T-helper 17 cell (primary cell): ENCODE results near the gene TSPAN5. TPM values are rescaled to one million over a fixed set of nuclear protein-coding genes. Genes with fewer than 3 reads are reported as not detected.

ENCODE experiments used
- ATAC-seq: fragments of 150-1000 bp; cut with Tn5 transposase; 2 replicates; pipeline ENCODE4 v1.10.0; 2021; ENCODE audit warnings: mild to moderate bottlenecking, moderate library complexity
- DNase-seq, 3 donors: peaks; one replicate each; pipeline versions ENCODE4 v3.0.0 to v3.0.0-alpha.2; 2020 to 2021
- H3K9me3 ChIP-seq: one replicate; pipeline ENCODE4 v1.7.0; 2013; ENCODE audit warnings: low read length, mild to moderate bottlenecking; ENCODE audit not compliant: control insufficient read depth, poor library complexity, severe bottlenecking
- H3K27ac Mint-ChIP-seq: one replicate; pipeline ENCODE4 v1.8.0; 2022; ENCODE audit warnings: mild to moderate bottlenecking, moderate library complexity, mixed read lengths
- H3K27me3 Mint-ChIP-seq: one replicate; pipeline ENCODE4 v1.8.0; 2022; ENCODE audit warnings: mixed read lengths
- H3K36me3 Mint-ChIP-seq: one replicate; pipeline ENCODE4 v1.8.0; 2022; ENCODE audit warnings: low read depth, mixed read lengths
- H3K4me1 Mint-ChIP-seq: one replicate; pipeline ENCODE4 v1.8.0; 2022; ENCODE audit warnings: mild to moderate bottlenecking, mixed read lengths
- H3K4me3 Mint-ChIP-seq: one replicate; pipeline ENCODE4 v1.8.0; 2022; ENCODE audit warnings: mild to moderate bottlenecking, moderate library complexity, mixed read lengths
- total RNA-seq, 4 donors: library from RNA in 2 of 4; stranded (reverse) in 2 of 4; gene quantifications; one replicate each; pipeline ENCODE4 v1.2.3 and lab custom pipeline; 2022 to 2026

TSPAN5 gene
- total RNA-seq, 2 donors from 2014 or later = 11.8 to 15.2 TPM

DNA sequence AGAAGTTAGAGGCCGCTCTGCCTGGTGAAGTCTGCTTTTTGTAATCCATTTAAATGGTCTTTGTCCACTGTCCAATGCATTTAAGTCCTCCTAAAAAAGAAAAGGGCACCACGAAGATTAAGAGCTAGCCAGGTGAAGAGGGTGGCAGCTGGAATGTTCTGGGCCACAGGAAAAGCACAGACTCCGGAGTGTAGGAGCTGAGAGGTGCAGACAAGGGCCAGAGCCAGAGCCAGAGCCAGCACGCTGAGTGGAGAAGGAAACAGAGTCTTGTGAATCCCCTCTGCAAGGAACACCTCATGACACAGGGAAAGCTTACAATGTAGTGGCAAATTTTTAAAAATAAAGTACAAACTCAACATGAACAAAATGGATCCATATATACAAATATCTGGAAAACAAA lies 83.6 kb downstream of the TSPAN5 start:
- DNase-seq (no peak), ATAC-seq (no peak)
- H3K9me3 ChIP-seq = no peaks in the 10 kb centered on the region
- no peaks in the 10 kb centered on the region for H3K27me3 Mint-ChIP-seq
- peaks cover 5% of the 10 kb centered on the region for H3K36me3 Mint-ChIP-seq
- H3K27ac Mint-ChIP-seq = no peak overlapping the region
- H3K4me1 Mint-ChIP-seq = peaks cover 27% of the 10 kb centered on the region
- no peak overlapping the region for H3K4me3 Mint-ChIP-seq

DNA sequence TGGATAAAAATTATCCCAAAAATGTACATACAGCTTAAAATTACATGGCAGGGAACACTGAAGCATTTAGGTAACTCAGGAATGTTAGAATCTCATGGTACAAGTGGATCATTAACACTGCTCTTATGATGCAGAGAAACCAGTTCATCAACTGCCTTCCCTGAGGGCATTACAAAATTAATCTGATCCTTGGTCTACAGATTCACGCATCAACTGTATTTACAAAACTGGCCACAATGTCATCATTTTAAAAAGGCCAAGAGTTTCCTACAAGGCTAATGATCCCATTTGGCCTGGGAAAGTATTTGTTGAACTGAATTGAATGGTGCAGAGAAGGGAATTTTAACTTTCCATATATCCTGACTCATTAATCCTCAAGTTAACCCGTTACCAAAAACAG lies 84.6 kb downstream of the TSPAN5 start:
- Mint-ChIP-seq H3K27ac (peak overlapping the region; percentile 29), H3K27me3 (no peaks in the 10 kb centered on the region), H3K4me1 (peaks cover 23% of the 10 kb centered on the region), H3K36me3 (peaks cover 5% of the 10 kb centered on the region), H3K4me3 (no peak overlapping the region)
- DNase-seq (no peak), ATAC-seq (no peak)
- H3K9me3 ChIP-seq = no peaks in the 10 kb centered on the region

DNA sequence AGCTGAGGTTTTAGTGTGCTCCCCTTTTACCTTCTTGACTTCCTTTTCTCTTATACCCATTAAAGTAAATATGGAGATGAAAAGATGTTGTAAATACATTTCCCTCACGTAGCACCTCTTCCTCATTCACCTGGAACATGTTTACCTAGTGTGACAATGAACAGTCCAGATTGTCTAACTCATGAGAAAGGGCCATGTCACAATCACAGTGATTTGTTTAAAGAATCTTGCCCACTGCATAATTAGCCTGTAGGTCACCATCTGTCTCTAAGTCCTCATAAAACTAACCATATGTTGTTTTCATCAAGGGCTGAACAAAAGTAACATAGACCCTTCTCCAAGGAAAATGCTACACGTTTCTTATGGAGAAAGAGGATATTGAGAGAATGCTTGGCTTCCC lies 85.7 kb downstream of the TSPAN5 start:
- H3K36me3 Mint-ChIP-seq = peaks cover 5% of the 10 kb centered on the region
- H3K4me3 Mint-ChIP-seq = no peak overlapping the region
- no peak for DNase-seq
- H3K27ac Mint-ChIP-seq = no peak overlapping the region
- H3K27me3 Mint-ChIP-seq = no peaks in the 10 kb centered on the region
- H3K4me1 Mint-ChIP-seq = peaks cover 16% of the 10 kb centered on the region
- H3K9me3 ChIP-seq = no peaks in the 10 kb centered on the region
- ATAC-seq = no peak

DNA sequence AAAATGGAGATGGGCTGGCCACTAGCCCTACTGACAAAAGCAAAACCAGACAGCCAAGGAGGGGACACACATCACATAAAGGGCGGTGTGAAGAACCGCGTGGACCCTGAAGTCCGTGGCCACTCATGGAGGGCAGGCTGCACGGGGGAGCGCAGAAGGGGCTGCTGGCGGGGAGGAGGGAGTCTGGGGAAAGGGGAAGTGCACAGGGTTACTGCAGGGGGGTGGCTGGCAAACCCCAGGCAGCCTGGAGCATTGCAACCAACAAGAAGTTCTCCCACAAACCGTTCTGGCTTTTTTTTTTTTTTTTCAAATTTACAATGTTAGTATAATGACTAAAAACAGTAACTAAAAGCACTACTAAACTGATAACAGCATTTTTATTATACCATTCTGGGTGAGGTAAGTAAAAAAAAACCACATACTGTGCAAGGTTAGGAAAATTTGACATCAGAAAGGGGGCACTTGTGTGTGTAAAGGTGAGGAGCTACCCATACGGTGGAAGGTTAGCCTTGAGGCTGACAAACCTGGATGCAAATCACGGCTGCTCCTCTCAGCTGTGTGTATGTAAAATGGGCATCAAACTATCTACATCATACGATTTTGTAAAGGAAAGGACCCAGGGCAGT lies 87.1 kb downstream of the TSPAN5 start:
- Mint-ChIP-seq H3K4me1 (peaks cover 21% of the 10 kb centered on the region), H3K4me3 (no peak overlapping the region), H3K36me3 (peaks cover 5% of the 10 kb centered on the region), H3K27ac (peak overlapping the region; percentile 9), H3K27me3 (no peaks in the 10 kb centered on the region)
- no peak for DNase-seq
- no peak for ATAC-seq
- no peaks in the 10 kb centered on the region for H3K9me3 ChIP-seq

DNA sequence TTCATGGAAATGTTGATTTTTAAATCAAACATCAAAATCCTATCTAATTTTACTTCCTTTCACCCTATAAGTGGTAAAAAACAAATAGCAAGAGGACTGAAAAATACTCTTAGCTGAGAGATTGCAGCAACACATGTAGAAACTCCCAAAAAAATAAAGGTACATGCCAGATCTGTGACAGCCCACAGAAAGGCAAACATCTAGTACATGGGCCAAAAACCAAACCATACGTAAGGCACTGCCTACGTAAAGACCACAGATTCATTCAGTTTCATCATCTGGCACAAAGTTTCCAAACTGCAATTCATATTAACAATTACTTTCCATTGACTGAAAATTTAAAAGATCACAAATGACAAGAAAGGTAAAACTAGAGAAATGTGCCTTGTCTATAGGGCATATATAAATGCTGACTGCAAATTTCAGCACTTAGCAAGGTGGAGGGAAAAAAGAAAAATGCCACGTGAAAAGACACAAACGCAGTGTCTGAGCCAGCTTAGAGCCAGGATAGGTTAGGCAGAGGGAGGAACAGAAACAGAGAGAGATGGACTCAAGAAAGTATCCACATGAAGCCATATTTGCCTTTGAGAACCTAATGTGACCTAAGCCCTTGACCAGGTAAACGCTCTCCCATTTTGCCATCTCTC lies 88.1 kb downstream of the TSPAN5 start:
- ATAC-seq (no peak), DNase-seq (no peak)
- Mint-ChIP-seq H3K4me1 (peaks cover 26% of the 10 kb centered on the region), H3K27me3 (no peaks in the 10 kb centered on the region), H3K36me3 (peaks cover 3% of the 10 kb centered on the region), H3K27ac (no peak overlapping the region), H3K4me3 (peak overlapping the region; percentile 41)
- H3K9me3 ChIP-seq = no peaks in the 10 kb centered on the region

DNA sequence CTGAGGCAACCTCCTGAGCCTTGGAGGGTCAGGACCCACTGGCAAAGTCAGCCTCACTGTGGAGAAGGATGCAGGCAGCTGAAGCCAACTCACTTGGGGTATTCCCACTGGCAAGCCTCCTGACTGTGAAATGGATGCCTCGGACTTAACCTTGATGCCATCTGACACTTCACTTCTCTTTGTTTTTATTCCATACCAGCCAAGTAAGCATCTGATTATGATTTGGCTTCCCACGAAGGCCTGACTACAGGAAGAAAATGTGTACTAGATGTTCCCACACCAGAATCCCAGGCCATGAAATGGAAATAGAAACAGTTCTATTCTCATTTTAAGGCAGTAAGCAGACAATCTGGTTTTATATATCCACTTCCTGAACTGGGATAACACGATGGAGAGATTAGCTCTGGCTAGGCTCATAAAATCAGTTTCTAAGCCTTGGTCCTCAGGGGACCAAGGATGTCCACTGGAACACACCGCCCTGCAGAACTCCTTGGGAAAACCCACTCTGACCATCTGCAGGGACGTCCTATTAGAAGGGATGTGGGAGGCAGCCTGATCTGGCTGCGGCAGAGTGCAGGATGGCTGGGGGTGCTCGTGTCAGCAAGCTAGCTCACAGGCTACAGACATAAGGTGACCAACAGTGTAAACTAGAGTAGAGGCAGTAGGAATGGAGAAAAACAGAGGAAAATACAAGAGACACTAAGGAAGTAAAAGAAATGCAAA lies 89.3 kb downstream of the TSPAN5 start:
- Mint-ChIP-seq H3K36me3 (peaks cover 3% of the 10 kb centered on the region), H3K4me1 (peaks cover 26% of the 10 kb centered on the region), H3K27me3 (no peaks in the 10 kb centered on the region), H3K27ac (no peak overlapping the region), H3K4me3 (no peak overlapping the region)
- DNase-seq (no peak), ATAC-seq (no peak)
- H3K9me3 ChIP-seq = no peaks in the 10 kb centered on the region

DNA sequence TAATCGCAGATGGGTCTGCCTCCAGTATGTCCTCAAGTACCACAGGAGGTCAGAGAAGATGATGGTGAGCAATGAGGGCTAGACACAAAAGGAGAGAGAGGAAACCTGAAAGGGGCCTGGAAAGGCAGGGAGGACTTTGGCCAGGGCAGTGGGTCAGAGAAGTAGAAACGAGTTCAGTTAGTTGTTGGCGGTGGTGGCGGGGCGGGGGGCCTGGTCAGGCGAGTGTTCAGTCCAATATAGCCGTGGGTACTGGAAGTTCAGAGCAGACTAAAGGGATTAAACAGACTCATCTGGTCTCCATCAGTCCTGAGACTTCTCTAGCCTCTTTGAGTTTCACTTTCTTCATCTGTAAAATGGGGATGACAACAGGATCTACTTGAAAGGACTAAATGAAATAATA lies 90.8 kb downstream of the TSPAN5 start:
- H3K4me3 Mint-ChIP-seq = no peak overlapping the region
- H3K4me1 Mint-ChIP-seq = peaks cover 32% of the 10 kb centered on the region
- peaks cover 3% of the 10 kb centered on the region for H3K36me3 Mint-ChIP-seq
- H3K27me3 Mint-ChIP-seq = no peaks in the 10 kb centered on the region
- H3K27ac Mint-ChIP-seq = no peak overlapping the region
- no peak for ATAC-seq
- DNase-seq = no peak
- H3K9me3 ChIP-seq = no peaks in the 10 kb centered on the region

DNA sequence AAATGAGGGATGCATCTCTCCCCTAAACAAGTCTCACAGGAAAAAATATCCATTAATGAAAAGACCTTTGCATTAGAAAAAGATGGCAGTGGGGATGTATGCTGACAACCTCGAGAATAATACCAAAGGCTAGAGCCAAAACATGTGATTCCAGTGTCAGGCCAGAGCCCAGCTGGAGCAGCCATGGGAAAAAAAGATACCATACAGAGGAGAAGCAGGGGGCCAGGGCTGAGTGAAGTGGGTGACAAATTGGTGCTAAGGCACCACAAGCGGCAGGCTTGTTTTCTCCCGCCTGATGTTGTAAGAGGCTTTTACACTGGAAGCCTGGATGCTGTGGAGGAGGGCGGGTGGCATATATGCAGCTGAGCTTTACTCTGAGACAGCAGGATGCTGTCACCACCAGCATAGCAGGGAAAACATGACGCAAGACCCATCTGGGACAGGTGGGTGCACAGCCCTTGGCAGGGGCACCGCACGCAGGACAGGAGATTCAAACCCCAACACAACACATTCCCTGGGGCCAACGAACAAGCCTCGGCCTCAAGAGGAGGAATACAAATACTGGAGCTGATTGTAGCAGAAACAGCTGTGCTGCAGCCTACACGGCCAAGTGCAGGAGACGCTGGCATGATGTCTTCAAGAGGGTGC lies 91.9 kb downstream of the TSPAN5 start:
- DNase-seq (no peak), ATAC-seq (no peak)
- no peak overlapping the region for H3K4me3 Mint-ChIP-seq
- H3K4me1 Mint-ChIP-seq = peaks cover 32% of the 10 kb centered on the region
- H3K9me3 ChIP-seq = no peaks in the 10 kb centered on the region
- no peak overlapping the region for H3K27ac Mint-ChIP-seq
- H3K36me3 Mint-ChIP-seq = peaks cover 3% of the 10 kb centered on the region
- H3K27me3 Mint-ChIP-seq = no peaks in the 10 kb centered on the region

DNA sequence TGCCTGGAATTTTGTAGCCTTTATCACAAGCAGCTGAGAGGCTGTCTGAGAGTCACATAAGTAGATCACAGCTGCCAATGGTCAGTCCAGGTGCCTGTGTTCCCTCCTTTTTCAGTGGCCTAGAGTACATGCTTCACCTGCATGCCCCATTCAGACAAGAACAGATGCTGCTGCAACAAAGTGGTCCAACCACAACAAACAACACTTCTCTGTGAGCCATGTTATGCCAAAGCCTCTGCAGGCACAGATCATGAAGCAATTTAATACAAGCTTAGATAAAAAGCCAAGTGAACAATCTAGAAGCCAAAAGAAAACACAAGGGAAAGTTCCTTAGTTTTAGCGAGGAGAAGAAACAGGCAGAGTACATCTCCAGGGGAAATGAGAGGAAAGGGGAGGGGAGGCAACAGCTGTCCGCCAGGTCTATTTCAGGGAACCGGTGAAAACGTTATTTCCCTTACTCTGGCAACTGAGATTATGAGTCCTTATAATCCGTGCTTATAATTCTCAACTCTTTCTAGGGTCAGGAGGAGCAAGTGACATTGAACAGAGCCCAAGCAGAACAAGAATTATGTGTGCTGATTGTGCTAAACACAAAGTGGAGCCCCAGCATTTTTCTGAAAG lies 92.6 kb downstream of the TSPAN5 start:
- DNase-seq (no peak), ATAC-seq (no peak)
- H3K9me3 ChIP-seq = no peaks in the 10 kb centered on the region
- H3K4me3 Mint-ChIP-seq = no peak overlapping the region
- peaks cover 3% of the 10 kb centered on the region for H3K36me3 Mint-ChIP-seq
- H3K4me1 Mint-ChIP-seq = peaks cover 30% of the 10 kb centered on the region
- no peak overlapping the region for H3K27ac Mint-ChIP-seq
- H3K27me3 Mint-ChIP-seq = no peaks in the 10 kb centered on the region

DNA sequence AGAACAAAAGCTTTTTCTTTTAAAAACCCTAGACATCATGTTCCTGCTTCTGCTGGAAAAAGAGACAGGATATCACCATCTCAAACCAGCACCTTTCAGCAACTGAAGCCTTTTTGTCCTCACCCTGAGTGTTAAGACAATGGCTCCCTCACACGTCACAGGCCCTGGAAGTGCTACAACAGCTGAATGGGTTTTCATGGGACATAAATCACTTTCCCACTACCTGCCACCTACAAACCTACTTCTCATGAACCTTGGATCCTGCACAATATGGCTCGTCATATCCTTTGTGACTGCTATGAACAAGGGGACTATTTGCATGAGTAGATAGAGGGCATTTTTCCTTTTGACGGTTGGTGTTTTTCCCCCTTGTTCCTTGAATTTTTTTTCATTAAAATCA lies 93.6 kb downstream of the TSPAN5 start:
- Mint-ChIP-seq H3K4me3 (no peak overlapping the region), H3K27me3 (no peaks in the 10 kb centered on the region), H3K36me3 (peaks cover 3% of the 10 kb centered on the region), H3K27ac (no peak overlapping the region), H3K4me1 (peaks cover 23% of the 10 kb centered on the region)
- no peaks in the 10 kb centered on the region for H3K9me3 ChIP-seq
- ATAC-seq (no peak), DNase-seq (no peak)

DNA sequence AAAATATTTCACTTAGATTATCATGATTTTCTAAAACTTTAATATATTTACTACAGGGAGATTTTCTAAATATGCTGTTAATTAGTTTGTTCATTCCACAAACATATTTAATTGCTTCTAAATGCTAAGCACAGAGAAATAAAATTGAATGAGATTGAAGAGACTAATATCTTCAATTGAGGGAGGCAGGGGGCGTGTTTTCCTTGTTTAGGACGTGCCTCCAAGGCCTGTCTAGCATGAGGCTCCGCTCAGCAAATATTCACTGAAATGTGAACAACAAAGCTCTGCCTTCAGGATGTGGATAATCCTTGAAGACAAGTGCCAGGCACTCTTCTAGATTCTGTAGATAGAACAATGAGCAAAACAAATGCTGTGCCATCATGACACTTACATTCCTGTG lies 98.1 kb downstream of the TSPAN5 start:
- H3K9me3 ChIP-seq = no peaks in the 10 kb centered on the region
- Mint-ChIP-seq H3K4me3 (no peak overlapping the region), H3K27me3 (no peaks in the 10 kb centered on the region), H3K4me1 (peaks cover 28% of the 10 kb centered on the region), H3K36me3 (no peaks in the 10 kb centered on the region), H3K27ac (no peak overlapping the region)
- DNase-seq = no peak
- ATAC-seq = no peak

DNA sequence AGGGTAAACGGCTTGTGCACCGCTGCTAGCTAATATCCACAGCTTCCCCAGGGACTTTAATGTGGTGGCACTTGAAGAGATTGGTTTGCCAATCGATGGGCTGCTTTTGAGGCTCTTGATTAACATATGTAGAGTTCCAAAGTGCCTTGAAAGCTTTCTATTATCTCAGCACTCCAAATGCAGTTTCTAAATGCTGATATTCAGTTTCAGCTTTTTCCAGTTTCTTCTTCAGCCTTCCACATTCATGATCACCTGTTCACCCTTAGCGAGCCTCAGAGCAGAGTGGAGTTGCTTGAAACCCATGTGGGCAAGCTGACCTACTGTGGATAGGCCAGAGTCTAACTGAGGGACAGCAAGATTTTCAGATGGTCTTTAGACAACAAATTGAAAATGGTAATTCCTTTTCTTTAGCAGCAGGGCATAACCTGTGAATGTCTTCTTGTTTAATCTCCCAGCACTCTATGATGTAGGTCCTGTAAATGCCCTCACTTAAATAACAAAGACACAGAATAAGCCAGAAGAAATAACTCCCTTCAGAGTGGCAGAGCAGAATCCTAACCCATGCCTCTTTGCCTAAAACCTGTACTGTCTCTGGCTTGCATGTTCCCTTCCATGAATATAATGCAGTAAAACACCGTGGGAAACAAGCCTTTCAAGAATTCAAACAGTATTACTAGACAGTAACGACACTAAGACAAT lies 99.8 kb downstream of the TSPAN5 start:
- no peak for ATAC-seq
- no peaks in the 10 kb centered on the region for H3K9me3 ChIP-seq
- Mint-ChIP-seq H3K27ac (no peak overlapping the region), H3K36me3 (no peaks in the 10 kb centered on the region), H3K4me1 (peaks cover 28% of the 10 kb centered on the region), H3K4me3 (no peak overlapping the region), H3K27me3 (no peaks in the 10 kb centered on the region)
- no peak for DNase-seq
